ENCODE data around the gene PRR19.

DNA sequence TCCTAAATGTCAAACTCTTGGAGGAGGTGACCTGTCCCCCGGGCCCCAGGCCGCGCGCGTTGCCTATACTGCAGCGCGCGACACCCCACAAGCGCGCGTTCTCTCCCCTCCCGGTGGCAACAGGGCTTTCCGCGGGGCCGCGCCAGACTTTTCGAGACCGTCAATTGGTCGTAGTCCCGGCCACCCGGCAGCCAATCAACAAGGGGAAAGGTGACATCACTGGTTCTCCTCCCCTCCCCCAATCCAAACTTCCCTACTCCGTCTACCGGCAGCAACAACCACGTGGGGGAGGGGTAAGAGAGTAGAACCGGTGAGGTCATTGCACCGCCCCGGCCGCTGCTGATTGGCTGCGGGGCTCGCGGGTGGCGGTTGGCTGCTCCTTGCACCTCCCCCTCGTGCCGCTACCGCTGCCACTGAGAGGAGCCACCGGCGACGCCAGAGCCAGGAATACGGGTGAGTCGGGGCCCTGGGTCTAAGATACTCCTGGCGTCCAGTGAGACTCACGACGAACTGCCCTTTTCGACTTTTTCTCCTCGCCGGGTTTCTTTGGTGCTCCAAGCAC is 33.7 kb upstream of the PRR19 start:
- peak; percentile 39; the same call in 1 of the 2 replicates for TF ChIP-seq POLR2A (IDR thresholded peaks at IDR 0.05; ENCODE audit: low read depth, low read length)
- TF ChIP-seq TAF1 (IDR thresholded peaks at IDR 0.05; ENCODE audit: borderline replicate concordance, low read depth, low read length), result no peak

Measured in GM12892 (cell line).